K562 (cell line): ENCODE data around the gene CRY2. TPM values are rescaled to one million over a fixed set of nuclear protein-coding genes. Genes with fewer than 3 reads are reported as not detected.
A peak's percentile ranks its signal among the peaks of the same experiment; 100 is the strongest.

Experiments used
- ATAC-seq: fragments of 200-7000 bp; cut with Tn5 transposase; 3 replicates; pipeline ENCODE4 v1.9.1; 2020; ENCODE audit warnings: moderate library complexity
- BruUV-seq: library from RNA; stranded (reverse); fragments of 400-500 nt; replicated peaks from 2 replicates; lab custom pipeline; 2021; lab: Mats Ljungman, UMichigan
- CTCF ChIA-PET: fragments of 300-600 bp; formaldehyde crosslinking; extraction: SDS; loops from one replicate; lab custom pipeline; 2021; ENCODE audit warnings: low intra/inter-chr PET ratio; lab: Yijun Ruan, JAX
- POLR2A ChIA-PET: fragments of 300-600, 350-650 bp; sonication (Branson Sonifier 250); formaldehyde crosslinking; extraction: SDS; loops from one replicate; lab custom pipeline; 2021; ENCODE audit warnings: antibody characterized with exemption, inconsistent platforms; lab: Yijun Ruan, JAX
- DNase-seq, 4 experiments: peaks; one replicate each; pipeline versions ENCODE4 v3.0.0 to v3.0.0-alpha.2; 2011 to 2018; ENCODE audit warnings: low spot score in 3 of 4, mixed read lengths in 3 of 4; ENCODE audit errors: extremely low read depth in 1 of 4
- FAIRE-seq: peaks from 2 replicates; lab custom pipeline; 2011; peaks lifted over from hg19 to GRCh38; lab: Jason Lieb, UNC
- H2AFZ ChIP-seq: 2 replicates; pipeline ENCODE4 v1.6.0; 2011; ENCODE audit warnings: low read depth, low read length, control low read depth, inconsistent platforms
- H3K27ac ChIP-seq: fragments of 200-600 bp; 3 replicates; pipeline ENCODE4 v1.8.0; 2011; ENCODE audit warnings: low read depth, mild to moderate bottlenecking, control low read depth, inconsistent platforms, low read length, moderate library complexity, mixed read lengths; ENCODE audit errors: extremely low read depth
- H3K27me3 ChIP-seq, 2 experiments: fragments of 300-600 bp in 1 of 2; 2 replicates in 1 of 2; 3 replicates in 1 of 2; pipeline versions ENCODE4 v1.6.0 to v1.8.0; 2011; ENCODE audit warnings: inconsistent platforms in 2 of 2, low read length in 2 of 2, mild to moderate bottlenecking in 1 of 2, mixed read lengths in 1 of 2, moderate library complexity in 1 of 2; ENCODE audit not compliant: control insufficient read depth in 2 of 2, insufficient read depth in 2 of 2
- H3K36me3 ChIP-seq: fragments of 300-600 bp; 3 replicates; pipeline ENCODE4 v1.8.0; 2011; ENCODE audit warnings: mild to moderate bottlenecking, low read length, inconsistent platforms; ENCODE audit not compliant: control insufficient read depth, insufficient read depth
- H3K4me1 ChIP-seq, 2 experiments: fragments of 200-600 bp in 1 of 2; replicated peaks in 1 of 2; 2 replicates in 1 of 2; 3 replicates in 1 of 2; pipeline versions ENCODE4 v1.5.1 to v1.8.0; 2011; ENCODE audit warnings: inconsistent platforms in 2 of 2, low read length in 2 of 2, mild to moderate bottlenecking in 1 of 2, mixed read lengths in 1 of 2, moderate library complexity in 1 of 2; ENCODE audit not compliant: control insufficient read depth in 2 of 2, insufficient read depth in 2 of 2
- H3K4me2 ChIP-seq: 2 replicates; pipeline ENCODE4 v1.6.1; 2011; ENCODE audit warnings: low read length, control low read depth, inconsistent platforms, mixed read lengths; ENCODE audit not compliant: insufficient read depth
- H3K4me3 ChIP-seq: fragments of 200-600 bp; sonication (generic), shearing (Covaris generic); 2 replicates; pipeline ENCODE4 v1.5.1; 2016; ENCODE audit warnings: control low read depth, inconsistent platforms
- H3K79me2 ChIP-seq: fragments of 200-600 bp; 3 replicates; pipeline ENCODE4 v1.8.0; 2011; ENCODE audit warnings: low read length, inconsistent platforms; ENCODE audit not compliant: control insufficient read depth, insufficient read depth
- H3K9ac ChIP-seq, 2 experiments: 2 replicates each; pipeline versions ENCODE4 v1.6.0 to v1.6.1; 2011; ENCODE audit warnings: low read depth in 2 of 2, low read length in 2 of 2, control low read depth in 1 of 2, inconsistent platforms in 1 of 2, mild to moderate bottlenecking in 1 of 2, mixed read lengths in 1 of 2; ENCODE audit not compliant: insufficient read depth in 1 of 2
- H3K9me1 ChIP-seq: one replicate; pipeline ENCODE4 v1.6.0; 2011; ENCODE audit warnings: inconsistent platforms, mild to moderate bottlenecking, low read length, moderate library complexity; ENCODE audit not compliant: control insufficient read depth, insufficient read depth
- H3K9me3 ChIP-seq: replicated peaks from 2 replicates; pipeline ENCODE4 v1.5.1; 2011; ENCODE audit warnings: low read depth, low read length, inconsistent platforms; ENCODE audit not compliant: control insufficient read depth, insufficient read depth
- H4K20me1 ChIP-seq: replicated peaks from 2 replicates; pipeline ENCODE4 v1.6.1; 2011; ENCODE audit warnings: low read length, inconsistent platforms, mixed read lengths; ENCODE audit not compliant: control insufficient read depth, insufficient read depth
- BRF1 ChIP-seq: IDR thresholded peaks from 3 replicates; pipeline ENCODE4 v1.6.1; 2011; ENCODE audit warnings: borderline replicate concordance, mild to moderate bottlenecking; ENCODE audit not compliant: insufficient read length; ENCODE audit errors: extremely low read depth
- EWSR1 ChIP-seq: fragments of 450-650 bp; IDR thresholded peaks from 2 replicates; pipeline ENCODE4 v1.6.1; 2018; ENCODE audit warnings: borderline replicate concordance, mild to moderate bottlenecking, low read depth, moderate library complexity; ENCODE audit not compliant: partially characterized antibody
- POLR2B ChIP-seq: fragments of 450-650 bp; IDR thresholded peaks from 2 replicates; pipeline ENCODE4 v1.6.1; 2018; ENCODE audit warnings: low read depth; ENCODE audit not compliant: partially characterized antibody
- RFX1 ChIP-seq: fragments of 450-650 bp; IDR thresholded peaks from 2 replicates; pipeline ENCODE4 v1.6.1; 2016; ENCODE audit warnings: mild to moderate bottlenecking, moderate library complexity
- RUNX1 ChIP-seq: sonication (generic); IDR thresholded peaks from 2 replicates; pipeline ENCODE4 v1.6.1; 2016; ENCODE audit warnings: antibody characterized with exemption, low read depth
- YY1 ChIP-seq, 3 experiments: IDR thresholded peaks; 2 replicates each; pipeline ENCODE4 v1.6.1; 2011; ENCODE audit warnings: low read length in 2 of 3, mild to moderate bottlenecking in 2 of 3, moderate library complexity in 2 of 3, borderline replicate concordance in 1 of 3, control low read depth in 1 of 3, low read depth in 1 of 3; ENCODE audit not compliant: insufficient read depth in 3 of 3, insufficient replicate concordance in 2 of 3, control insufficient read depth in 1 of 3, insufficient read length in 1 of 3; ENCODE audit errors: extremely low read depth in 1 of 3
- ZFPM2 ChIP-seq: fragments of 250-450 bp; sonication (Bioruptor Pico); IDR thresholded peaks from 2 replicates; pipeline ENCODE4 v1.5.1; 2022; ENCODE audit warnings: mild to moderate bottlenecking
- ZNF165 ChIP-seq: fragments of 250-450 bp; sonication (Bioruptor Pico); IDR thresholded peaks from 2 replicates; pipeline ENCODE4 v1.4.0; 2020; ENCODE audit warnings: borderline replicate concordance
- WGBS: fragments of 100-300 bp; shearing (Covaris generic); methylation state at CpG from one replicate; pipeline ENCODE4 v1.1.6; 2016; ENCODE audit warnings: low coverage, mixed read lengths; ENCODE audit not compliant: insufficient coverage; ENCODE audit errors: missing lambda C conversion rate; 5-methylcytosine and 5-hydroxymethylcytosine counted together
- in situ Hi-C: fragments of 300-500 bp; cut with MboI; formaldehyde crosslinking; loops from 4 replicates; pipeline ENCODE4 v1.15.0; 2018; ENCODE audit warnings: inconsistent platforms, mixed read lengths
- intact Hi-C: fragments of 100-400 bp; cut with micrococcal nuclease; formaldehyde crosslinking; loops from 2 replicates; pipeline ENCODE4 v1.14.2; 2022
- polyA plus RNA-seq, 8 experiments: library from polyadenylated mRNA; depleted of rRNA in 4 of 8; stranded (reverse) in 5 of 8; unstranded in 3 of 8; fragments of >200 nt; fragmentation: Nextera tagmentation in 2 of 8; fragmentation: Illumina TruSeq in 1 of 8; extraction: Ambion mirVana in 2 of 8; extraction: Trizol in 1 of 8; gene quantifications; 2 replicates each; pipeline versions ENCODE4 v1.2.1 to v1.2.3, GENCODE V29; 2011 to 2014; ENCODE audit warnings: inconsistent platforms in 1 of 8, missing spikeins in 1 of 8
- total RNA-seq, 7 experiments: library from RNA; depleted of rRNA in 6 of 7; stranded (reverse); fragments of >200 nt in 6 of 7; fragmentation: Illumina TruSeq in 2 of 7; extraction: Trizol in 2 of 7; gene quantifications; 2 replicates each; pipeline versions ENCODE4 v1.2.1 to v1.2.3, GENCODE V29; 2011 to 2021; ENCODE audit warnings: low replicate concordance in 1 of 7

Gene CRY2
- total and polyA plus RNA-seq, 9 of the 15 experiments (the other 6 are each of a cell fraction or from before 2014, with no cell fraction given): 2.3 to 23.9 (median 14.8) TPM

DNA sequence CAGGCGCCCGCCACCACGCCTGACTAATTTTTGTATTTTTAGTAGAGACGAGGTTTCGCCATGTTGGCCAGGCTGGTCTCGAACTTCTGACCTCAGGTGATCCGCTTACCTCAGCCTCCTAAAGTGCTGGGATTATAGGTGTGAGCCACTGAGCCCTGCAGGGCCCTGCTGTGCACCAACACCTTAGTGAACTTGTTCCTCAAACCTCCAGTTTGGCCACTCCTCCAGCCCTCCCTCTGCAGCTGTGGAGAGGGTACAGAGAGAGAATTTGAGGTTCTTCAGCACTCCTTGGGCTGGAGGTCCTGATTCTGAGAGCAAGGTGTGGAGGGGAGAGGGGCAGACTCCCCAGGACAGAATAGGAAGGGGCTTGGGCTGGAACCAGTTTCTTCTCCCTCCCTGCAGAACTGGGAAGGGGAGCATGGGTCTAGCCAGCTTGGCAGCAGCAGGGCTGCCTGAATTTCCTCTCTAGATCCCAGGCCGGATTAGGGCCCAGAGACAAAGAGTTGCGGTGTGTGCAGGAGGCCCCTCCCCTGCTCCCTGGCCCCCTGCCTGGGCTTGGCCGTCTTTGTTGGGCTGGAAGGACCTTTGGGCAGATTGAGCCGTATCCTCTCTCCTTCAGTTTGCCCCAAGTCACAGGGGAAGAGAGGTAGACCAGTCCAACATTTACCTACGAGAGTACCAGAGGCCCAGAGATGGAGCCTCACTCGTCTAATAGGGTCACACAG is 72.7 kb downstream of the CRY2 start (continued):
- TF ChIP-seq RUNX1 (no peak), BRF1 (no peak), ZNF165 (no peak), EWSR1 (no peak), YY1 (IDR thresholded peaks at IDR 0.05; ENCODE audit: borderline replicate concordance in 1 of 3, control insufficient read depth in 1 of 3, extremely low read depth in 1 of 3, insufficient read depth in 3 of 3, insufficient read length in 1 of 3, insufficient replicate concordance in 2 of 3, low read depth in 1 of 3, low read length in 2 of 3) (no peak), POLR2B (no peak)
- TF ChIP-seq, all 486 proteins: peak for 0

DNA sequence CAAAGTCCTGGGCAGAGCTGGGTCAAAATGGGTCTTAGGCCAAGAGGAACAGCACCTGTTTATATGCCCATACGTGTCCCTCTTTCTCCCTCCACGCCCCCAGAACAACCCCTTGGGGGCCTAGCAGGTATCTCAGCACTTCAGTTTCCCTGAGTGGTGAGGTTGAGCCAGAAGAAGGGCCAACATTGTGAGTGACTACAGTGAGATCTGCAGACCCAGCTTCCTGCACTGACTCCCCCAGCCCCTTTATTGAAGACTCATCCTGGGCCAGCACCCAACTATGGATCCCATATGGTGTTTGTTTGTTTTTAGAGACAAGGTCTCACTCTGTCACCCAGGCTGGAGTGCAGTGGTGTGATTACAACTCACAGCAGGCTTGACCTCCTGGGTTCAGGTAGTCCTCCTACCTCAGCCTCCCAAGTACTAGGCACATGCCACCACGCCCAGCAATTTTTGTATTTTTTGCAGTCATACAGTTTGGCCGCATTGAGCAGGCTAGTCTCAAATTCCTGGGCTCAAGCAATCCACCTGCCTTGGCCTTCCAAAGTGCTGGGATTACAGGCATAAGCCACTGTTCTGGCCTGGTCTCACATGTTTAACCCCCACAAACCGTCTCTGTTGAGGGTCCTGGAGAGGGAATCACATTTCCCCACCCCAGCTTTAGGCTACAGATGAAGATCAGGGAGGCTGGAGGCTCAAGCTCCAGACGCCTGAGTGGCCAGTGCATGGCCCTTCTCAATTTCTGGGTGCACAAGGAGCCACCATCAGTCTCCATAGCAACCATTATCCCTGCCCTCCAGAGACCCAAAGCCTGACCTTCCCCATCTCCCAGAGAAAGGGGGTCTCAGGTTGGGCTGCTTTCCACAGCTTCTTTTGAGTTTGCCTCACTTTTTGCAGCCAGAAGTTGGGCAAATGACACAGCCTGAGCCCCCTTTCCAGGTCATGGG is 73.5 kb downstream of the CRY2 start:
- ATAC-seq (no peak), DNase-seq (no peak), FAIRE-seq (no peak)
- peaks cover 11 to 59% of the 10 kb centered on the region in 2 experiments for H3K4me1 ChIP-seq
- ChIA-PET CTCF (no interaction called here), POLR2A (interaction anchor here (0.6 to 1.1 kb wide), 2 partner anchors 10 to 74 kb away, joined by 3 read pairs; partner anchors contain the start of gene CRY2)
- peak overlapping the region; percentile 61; the same call in 1 of the 2 replicates for H2AFZ ChIP-seq
- H3K9ac ChIP-seq: no peak overlapping the region; a peak in 1 of 4 replicates
- H3K4me2 ChIP-seq: no peak overlapping the region
- 73% methylated on average over 5 of the region's 6 CpGs for WGBS
- H3K4me3 ChIP-seq: no peak overlapping the region
- H4K20me1 ChIP-seq: no peaks in the 10 kb centered on the region; the same call in 1 of the 2 replicates
- peaks cover 19% of the 10 kb centered on the region for H3K79me2 ChIP-seq
- no peak overlapping the region for H3K27ac ChIP-seq
- in situ Hi-C loops (no loop called here), intact Hi-C loops (no loop called here)
- no TSS peak for BruUV-seq
- peaks cover 6% of the 10 kb centered on the region; the same call in 2 of the 3 replicates for H3K36me3 ChIP-seq
- H3K27me3 ChIP-seq: no peaks in the 10 kb centered on the region
- no peaks in the 10 kb centered on the region for H3K9me3 ChIP-seq
- no peaks in the 10 kb centered on the region for H3K9me1 ChIP-seq
- TF ChIP-seq RFX1 (peak; percentile 75; the same call in 1 of the 2 replicates), ZFPM2 (no peak)
